ENCODE measurements around the gene SLC19A3. TPM values are rescaled to one million over a fixed set of nuclear protein-coding genes. Genes with fewer than 3 reads are reported as not detected.
"Not testable (repeated sequence)": the region's sequence is repeated elsewhere in the genome, so short reads cannot be mapped to it uniquely, and the experiment has no call there.

SLC19A3 gene
- total RNA-seq, 2 donors from 2014 or later: 0.41 to 1.3 TPM

DNA sequence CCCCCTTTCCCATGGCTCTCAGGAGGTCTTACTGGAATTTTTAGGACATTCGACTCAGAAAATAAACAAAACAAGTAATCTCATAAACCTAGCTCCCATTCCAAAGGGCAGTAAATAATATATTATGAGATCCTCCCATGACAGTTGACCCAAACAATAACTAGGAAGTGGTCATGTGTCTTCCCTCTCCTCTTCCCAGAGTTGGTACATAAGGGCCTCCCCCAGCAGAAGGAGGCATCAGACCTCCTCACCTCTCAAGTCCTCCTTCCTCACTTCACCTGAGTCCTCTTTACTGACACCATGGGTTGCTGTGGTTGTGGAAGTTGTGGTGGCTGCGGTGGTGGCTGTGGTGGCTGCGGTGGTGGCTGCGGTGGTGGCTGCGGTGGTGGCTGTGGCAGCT is 10.2 kb upstream of the SLC19A3 start, which contains the start of gene SCYGR7:
Gene SCYGR7, plus strand, starts transcription at position 301 of the 400 bp plus-strand sequence. Its CDS starts 0 bp downstream, at position 301.
- no peaks in the 10 kb centered on the region for H3K27me3 ChIP-seq (replicated peaks; ENCODE audit: insufficient read depth)
- TF ChIP-seq POLR2AphosphoS5 (IDR thresholded peaks at IDR 0.05): no peak
- TF ChIP-seq, protein P1, sequence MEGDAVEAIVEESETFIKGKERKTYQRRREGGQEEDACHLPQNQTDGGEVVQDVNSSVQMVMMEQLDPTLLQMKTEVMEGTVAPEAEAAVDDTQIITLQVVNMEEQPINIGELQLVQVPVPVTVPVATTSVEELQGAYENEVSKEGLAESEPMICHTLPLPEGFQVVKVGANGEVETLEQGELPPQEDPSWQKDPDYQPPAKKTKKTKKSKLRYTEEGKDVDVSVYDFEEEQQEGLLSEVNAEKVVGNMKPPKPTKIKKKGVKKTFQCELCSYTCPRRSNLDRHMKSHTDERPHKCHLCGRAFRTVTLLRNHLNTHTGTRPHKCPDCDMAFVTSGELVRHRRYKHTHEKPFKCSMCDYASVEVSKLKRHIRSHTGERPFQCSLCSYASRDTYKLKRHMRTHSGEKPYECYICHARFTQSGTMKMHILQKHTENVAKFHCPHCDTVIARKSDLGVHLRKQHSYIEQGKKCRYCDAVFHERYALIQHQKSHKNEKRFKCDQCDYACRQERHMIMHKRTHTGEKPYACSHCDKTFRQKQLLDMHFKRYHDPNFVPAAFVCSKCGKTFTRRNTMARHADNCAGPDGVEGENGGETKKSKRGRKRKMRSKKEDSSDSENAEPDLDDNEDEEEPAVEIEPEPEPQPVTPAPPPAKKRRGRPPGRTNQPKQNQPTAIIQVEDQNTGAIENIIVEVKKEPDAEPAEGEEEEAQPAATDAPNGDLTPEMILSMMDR (IDR thresholded peaks at IDR 0.05): no peak
- no peak for TF ChIP-seq POLR2A (IDR thresholded peaks at IDR 0.05)

DNA sequence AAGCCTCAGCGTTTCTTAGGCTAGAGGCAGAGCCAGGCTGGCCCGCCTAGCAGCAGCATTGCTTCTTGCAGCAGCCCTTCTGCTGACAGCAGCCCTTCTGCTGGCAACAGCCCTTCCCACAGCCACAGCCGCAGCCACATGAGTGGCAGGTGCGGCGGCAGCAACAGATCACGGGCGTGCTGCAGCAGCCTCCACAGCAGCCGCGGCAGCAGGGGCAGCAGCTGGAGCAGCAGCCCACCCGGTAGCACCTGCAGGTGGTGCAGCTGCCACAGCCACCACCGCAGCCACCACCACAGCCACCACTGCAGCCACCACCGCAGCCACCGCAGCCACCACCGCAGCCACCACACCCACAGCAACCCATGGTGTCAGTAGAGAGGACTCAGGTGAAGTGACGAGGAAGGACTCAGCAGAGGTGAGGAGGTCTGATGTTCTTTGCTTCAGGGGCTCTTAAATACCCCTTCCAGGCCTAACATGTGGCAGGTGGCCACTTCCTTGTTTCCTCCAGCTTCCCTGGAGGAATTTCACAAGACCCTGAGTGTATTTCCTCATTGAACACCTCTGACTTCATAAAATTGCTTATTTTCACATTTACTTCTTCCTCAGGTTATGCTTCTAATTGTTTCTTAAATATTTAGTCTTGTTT is 6.7 kb upstream of the SLC19A3 start, which contains the start of gene SCYGR6:
Gene SCYGR6, minus strand, starts transcription at position 364 of the 646 bp plus-strand sequence. Its CDS starts 0 bp downstream, at position 364.
- Histone ChIP-seq H3K27me3 (replicated peaks; ENCODE audit: insufficient read depth) (no peaks in the 10 kb centered on the region), H3K4me3 (no peak within 1 kb of the TSS), H3K9me3 (no peaks in the 10 kb centered on the region), H3K4me1 (replicated peaks) (no peaks in the 10 kb centered on the region), H3K36me3 (no peaks in the 10 kb centered on the region), H3K27ac (no peak within 1 kb of the TSS)
- intact Hi-C loops (cut with DNase I): no loop called here
- no peak for DNase-seq (ENCODE audit: low spot score)
- no peak for TF ChIP-seq POLR2A (IDR thresholded peaks at IDR 0.05)
- no peak for TF ChIP-seq POLR2AphosphoS5 (IDR thresholded peaks at IDR 0.05)
- TF ChIP-seq, protein P1 (IDR thresholded peaks at IDR 0.05): no peak
- WGBS: 65% methylated on average over 11 of the region's 15 CpGs

More for the DNA sequence above, 10.2 kb upstream of the SLC19A3 start, which contains the start of gene SCYGR7:
- no peaks in the 10 kb centered on the region for H3K4me1 ChIP-seq (replicated peaks)
- no peaks in the 10 kb centered on the region for H3K9me3 ChIP-seq
- H3K27ac ChIP-seq: no peak within 1 kb of the TSS
- no peaks in the 10 kb centered on the region for H3K36me3 ChIP-seq
- H3K4me3 ChIP-seq: no peak within 1 kb of the TSS
- intact Hi-C loops (cut with DNase I): no loop called here
- 79% methylated on average over 5 of the region's 5 CpGs for WGBS
- no peak for DNase-seq (ENCODE audit: low spot score)

GRCh38 chr2:227722821-227723220 is 5.0 kb upstream of the SLC19A3 start:
- H3K4me1 ChIP-seq (replicated peaks); H3K4me3 ChIP-seq; H3K36me3 ChIP-seq; DNase-seq (ENCODE audit: low spot score); intact Hi-C loops (cut with DNase I); H3K9me3 ChIP-seq; H3K27me3 ChIP-seq (replicated peaks; ENCODE audit: insufficient read depth); H3K27ac ChIP-seq: not testable (repeated sequence)
- WGBS: 45% methylated on average over 7 of the region's 7 CpGs

DNA sequence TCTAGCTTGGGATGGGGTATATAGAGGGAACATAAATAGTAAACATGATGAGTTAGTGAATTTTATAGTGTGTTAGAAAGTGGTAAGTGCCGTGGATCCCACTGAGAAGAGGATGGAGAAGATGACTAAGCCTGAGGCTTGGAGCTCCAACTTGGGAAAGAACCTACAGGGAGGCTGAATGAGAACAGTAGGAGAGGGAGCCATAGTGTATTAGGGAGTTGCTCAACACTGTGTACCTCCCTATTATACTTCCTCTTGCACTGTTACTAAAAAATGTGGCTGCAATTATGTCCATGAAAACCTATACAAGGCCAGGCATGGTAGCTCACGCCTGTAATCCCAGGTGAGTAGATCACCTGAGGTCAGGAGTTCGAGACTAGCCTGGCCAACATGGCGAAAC is 2.9 kb upstream of the SLC19A3 start:
- TF ChIP-seq, protein P1 (IDR thresholded peaks at IDR 0.05): no peak
- no peak for TF ChIP-seq POLR2A (IDR thresholded peaks at IDR 0.05)
- TF ChIP-seq POLR2AphosphoS5 (IDR thresholded peaks at IDR 0.05): no peak
- H3K36me3 ChIP-seq: no peaks in the 10 kb centered on the region
- no peak overlapping the region for H3K4me3 ChIP-seq
- no peak for DNase-seq (ENCODE audit: low spot score)
- WGBS: 91% methylated on average over 4 of the region's 4 CpGs
- intact Hi-C loops (cut with DNase I): no loop called here
- H3K27me3 ChIP-seq (replicated peaks; ENCODE audit: insufficient read depth): no peaks in the 10 kb centered on the region
- H3K27ac ChIP-seq: no peak overlapping the region
- H3K4me1 ChIP-seq (replicated peaks): no peaks in the 10 kb centered on the region
- H3K9me3 ChIP-seq: no peaks in the 10 kb centered on the region

DNA sequence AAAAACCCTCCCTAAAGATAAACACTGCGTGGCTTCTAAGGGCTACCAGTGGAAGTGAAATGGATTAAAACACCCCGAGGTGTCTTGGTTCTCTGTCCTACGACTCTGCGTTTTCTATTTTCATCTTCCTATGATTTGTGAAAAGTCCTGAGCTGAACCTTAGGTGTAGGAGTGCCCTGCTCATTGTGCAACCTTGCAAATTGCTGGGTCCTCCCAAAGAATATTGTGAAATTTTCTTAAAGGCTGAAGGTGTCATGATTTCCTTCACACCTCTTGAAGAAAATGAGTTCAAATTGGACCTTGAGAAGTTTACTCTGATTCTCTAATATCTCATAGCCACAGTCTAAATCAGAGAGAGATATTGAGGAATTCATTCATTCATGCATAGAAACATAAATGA is 1.8 kb upstream of the SLC19A3 start:
- WGBS: 94% methylated on average over 4 of the region's 4 CpGs
- H3K27me3 ChIP-seq (replicated peaks; ENCODE audit: insufficient read depth): no peaks in the 10 kb centered on the region
- no peaks in the 10 kb centered on the region for H3K9me3 ChIP-seq
- TF ChIP-seq, protein P1 (IDR thresholded peaks at IDR 0.05): no peak
- no peak for TF ChIP-seq POLR2AphosphoS5 (IDR thresholded peaks at IDR 0.05)
- no peak for TF ChIP-seq POLR2A (IDR thresholded peaks at IDR 0.05)
- no peak overlapping the region for H3K27ac ChIP-seq
- H3K4me3 ChIP-seq: no peak overlapping the region
- no peaks in the 10 kb centered on the region for H3K36me3 ChIP-seq
- no peak for DNase-seq (ENCODE audit: low spot score)
- intact Hi-C loops (cut with DNase I): no loop called here
- H3K4me1 ChIP-seq (replicated peaks): no peaks in the 10 kb centered on the region
